ENCODE data around the gene FUT3. TPM values are rescaled to one million over a fixed set of nuclear protein-coding genes. Genes with fewer than 3 reads are reported as not detected.
"Not testable (repeated sequence)": the region's sequence is repeated elsewhere in the genome, so short reads cannot be mapped to it uniquely, and the experiment has no call there.

Gene FUT3
- total RNA-seq, 2 donors from 2014 or later = 1.3 TPM; not detected in 1

DNA sequence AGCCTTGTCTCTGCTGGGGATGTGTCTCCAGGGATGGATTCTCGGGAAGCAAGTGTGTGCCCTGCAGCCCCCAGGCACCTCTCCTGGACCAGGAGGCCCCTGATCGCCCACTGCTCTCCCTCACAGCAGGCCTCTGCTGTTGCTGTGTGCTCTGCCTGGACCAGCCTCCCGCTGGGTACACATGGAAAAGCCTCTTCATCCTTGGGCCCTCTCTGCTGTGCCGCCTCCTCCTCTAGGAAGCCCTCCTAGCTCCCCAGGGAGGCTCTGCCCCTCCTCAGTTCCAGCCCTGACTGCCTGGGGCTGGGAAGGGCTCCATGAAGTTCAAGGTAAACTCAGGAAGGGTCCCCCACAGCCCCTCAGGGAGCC is 40.3 kb upstream of the FUT3 start:
- Histone ChIP-seq H3K4me1 (ENCODE audit: control insufficient read depth, insufficient read depth, low read length) (no peaks in the 10 kb centered on the region), H3K36me3 (ENCODE audit: control insufficient read depth, insufficient read depth, low read length) (no peaks in the 10 kb centered on the region), H3K27ac (ENCODE audit: low read depth, low read length) (no peak overlapping the region), H3K9me3 (ENCODE audit: control insufficient read depth, low read length) (no peaks in the 10 kb centered on the region), H3K4me3 (ENCODE audit: low read length) (no peak overlapping the region), H3K9ac (ENCODE audit: extremely low read depth, low read length, poor library complexity, severe bottlenecking) (no peak overlapping the region), H3K27me3 (ENCODE audit: control insufficient read depth, insufficient read depth, low read length, poor library complexity, severe bottlenecking) (no peaks in the 10 kb centered on the region)
- Mint-ChIP-seq H3K4me1 (peaks cover 3% of the 10 kb centered on the region), H3K36me3 (ENCODE audit: low read depth) (peaks cover 3% of the 10 kb centered on the region), H3K4me3 (no peak overlapping the region), H3K27ac (no peak overlapping the region), H3K27me3 (ENCODE audit: insufficient read depth) (peaks cover 2% of the 10 kb centered on the region), H3K9me3 (no peaks in the 10 kb centered on the region)
- no peak for TF ChIP-seq CTCF (conservative IDR thresholded peaks at IDR 0.05)
- WGBS, 2 experiments (ENCODE audit: insufficient coverage in 1 of 2, insufficient read length in 1 of 2) = 83 to 90% methylated on average over 2 to 4 of the region's 4 CpGs
- no peak for DNase-seq

DNA sequence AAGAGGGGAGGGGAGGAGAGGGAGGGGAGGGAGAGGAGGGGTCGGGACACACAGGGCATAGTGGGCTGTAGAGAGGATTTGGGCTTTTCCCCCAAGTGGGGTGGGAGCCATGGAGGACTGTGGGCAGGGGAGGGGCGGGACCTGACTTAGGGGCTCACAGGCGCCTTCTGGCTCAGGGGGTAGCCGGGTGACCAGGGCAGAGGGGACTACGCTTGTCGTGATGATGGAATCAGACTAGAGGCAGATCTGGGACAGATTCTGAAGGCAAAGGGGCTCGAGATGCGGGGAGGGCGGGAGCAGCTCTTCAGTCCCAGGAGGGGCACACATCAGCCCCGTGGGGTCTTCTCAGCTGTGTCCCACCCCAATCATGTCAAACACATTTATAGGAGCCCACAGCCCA is 38.9 kb upstream of the FUT3 start:
- Histone ChIP-seq H3K4me1 (ENCODE audit: control insufficient read depth, insufficient read depth, low read length) (no peaks in the 10 kb centered on the region), H3K27ac (ENCODE audit: low read depth, low read length) (no peak overlapping the region), H3K9ac (ENCODE audit: extremely low read depth, low read length, poor library complexity, severe bottlenecking) (no peak overlapping the region), H3K4me3 (ENCODE audit: low read length) (no peak overlapping the region), H3K36me3 (ENCODE audit: control insufficient read depth, insufficient read depth, low read length) (no peaks in the 10 kb centered on the region), H3K27me3 (ENCODE audit: control insufficient read depth, insufficient read depth, low read length, poor library complexity, severe bottlenecking) (no peaks in the 10 kb centered on the region), H3K9me3 (ENCODE audit: control insufficient read depth, low read length) (no peaks in the 10 kb centered on the region)
- TF ChIP-seq CTCF (conservative IDR thresholded peaks at IDR 0.05) = no peak
- Mint-ChIP-seq H3K27ac (no peak overlapping the region), H3K4me1 (peaks cover 3% of the 10 kb centered on the region), H3K36me3 (ENCODE audit: low read depth) (no peaks in the 10 kb centered on the region), H3K4me3 (no peak overlapping the region), H3K9me3 (no peaks in the 10 kb centered on the region), H3K27me3 (ENCODE audit: insufficient read depth) (peaks cover 2% of the 10 kb centered on the region)
- DNase-seq = no peak
- WGBS, 2 experiments (ENCODE audit: insufficient coverage in 1 of 2, insufficient read length in 1 of 2) = 75 to 79% methylated on average over 9 to 10 of the region's 10 CpGs

- no peaks in the 10 kb centered on the region for H3K36me3 Mint-ChIP-seq (ENCODE audit: low read depth)
- TF ChIP-seq CTCF (conservative IDR thresholded peaks at IDR 0.05) = no peak
- Histone ChIP-seq H3K9me3 (ENCODE audit: control insufficient read depth, low read length) (no peaks in the 10 kb centered on the region), H3K36me3 (ENCODE audit: control insufficient read depth, insufficient read depth, low read length) (no peaks in the 10 kb centered on the region), H3K9ac (ENCODE audit: extremely low read depth, low read length, poor library complexity, severe bottlenecking) (no peak overlapping the region), H3K4me1 (ENCODE audit: control insufficient read depth, insufficient read depth, low read length) (no peaks in the 10 kb centered on the region), H3K27me3 (ENCODE audit: control insufficient read depth, insufficient read depth, low read length, poor library complexity, severe bottlenecking) (no peaks in the 10 kb centered on the region), H3K27ac (ENCODE audit: low read depth, low read length) (no peak overlapping the region), H3K4me3 (ENCODE audit: low read length) (no peak overlapping the region)
- no peak overlapping the region for H3K4me3 Mint-ChIP-seq
- H3K9me3 Mint-ChIP-seq = no peaks in the 10 kb centered on the region
- DNase-seq = no peak
- no peak overlapping the region for H3K27ac Mint-ChIP-seq
- H3K4me1 Mint-ChIP-seq = peaks cover 3% of the 10 kb centered on the region
- WGBS, 2 experiments (ENCODE audit: insufficient coverage in 1 of 2, insufficient read length in 1 of 2) = 88 to 92% methylated on average over 14 to 17 of the region's 17 CpGs
- peaks cover 2% of the 10 kb centered on the region for H3K27me3 Mint-ChIP-seq (ENCODE audit: insufficient read depth)
Observed at GRCh38 chr19:5889288-5889971, 38.2 kb upstream of the FUT3 start.

DNA sequence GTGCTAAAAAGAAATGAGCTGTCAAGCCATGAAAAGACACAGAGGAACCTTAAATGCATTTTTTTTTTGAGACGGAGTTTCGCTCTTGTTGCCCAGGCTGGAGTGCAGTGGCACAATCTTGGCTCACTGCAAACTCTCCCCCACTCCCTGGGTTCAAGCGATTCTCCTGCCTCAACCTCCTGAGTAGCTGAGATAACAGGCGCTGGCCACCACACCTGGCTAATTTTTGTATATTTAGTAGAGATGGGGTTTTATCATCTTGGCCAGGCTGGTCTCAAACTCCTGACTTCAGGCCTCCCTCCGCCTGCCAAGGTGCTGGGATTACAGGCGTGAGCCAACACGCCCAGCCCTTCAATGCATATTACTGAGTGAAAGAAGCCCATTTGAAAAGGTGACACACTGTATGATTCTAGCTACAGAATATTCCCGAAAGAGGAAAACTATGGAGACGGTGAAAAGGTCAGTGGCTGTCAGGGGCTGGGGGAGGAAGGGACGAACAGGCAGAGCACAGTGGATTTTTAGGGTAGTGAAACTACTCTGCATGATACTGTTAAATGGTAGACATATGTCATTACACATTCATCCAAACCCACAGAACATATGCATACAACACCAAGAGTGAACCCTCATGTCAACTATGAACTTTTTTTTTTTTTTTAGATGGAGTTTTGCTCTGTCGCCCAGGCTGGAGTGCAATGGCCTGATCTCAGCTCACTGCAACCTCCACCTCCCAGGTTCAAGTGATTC is 33.0 kb upstream of the FUT3 start:
- not testable (repeated sequence) for DNase-seq; H3K36me3 ChIP-seq (ENCODE audit: control insufficient read depth, insufficient read depth, low read length); H3K9ac ChIP-seq (ENCODE audit: extremely low read depth, low read length, poor library complexity, severe bottlenecking); H3K27me3 Mint-ChIP-seq (ENCODE audit: insufficient read depth); H3K27ac Mint-ChIP-seq; H3K9me3 ChIP-seq (ENCODE audit: control insufficient read depth, low read length); H3K4me3 Mint-ChIP-seq; H3K4me1 ChIP-seq (ENCODE audit: control insufficient read depth, insufficient read depth, low read length); H3K27me3 ChIP-seq (ENCODE audit: control insufficient read depth, insufficient read depth, low read length, poor library complexity, severe bottlenecking); H3K27ac ChIP-seq (ENCODE audit: low read depth, low read length); H3K9me3 Mint-ChIP-seq; H3K36me3 Mint-ChIP-seq (ENCODE audit: low read depth); H3K4me3 ChIP-seq (ENCODE audit: low read length); H3K4me1 Mint-ChIP-seq
- 79 to 86% methylated on average over 7 to 11 of the region's 11 CpGs for WGBS, 2 experiments (ENCODE audit: insufficient coverage in 1 of 2, insufficient read length in 1 of 2)

DNA sequence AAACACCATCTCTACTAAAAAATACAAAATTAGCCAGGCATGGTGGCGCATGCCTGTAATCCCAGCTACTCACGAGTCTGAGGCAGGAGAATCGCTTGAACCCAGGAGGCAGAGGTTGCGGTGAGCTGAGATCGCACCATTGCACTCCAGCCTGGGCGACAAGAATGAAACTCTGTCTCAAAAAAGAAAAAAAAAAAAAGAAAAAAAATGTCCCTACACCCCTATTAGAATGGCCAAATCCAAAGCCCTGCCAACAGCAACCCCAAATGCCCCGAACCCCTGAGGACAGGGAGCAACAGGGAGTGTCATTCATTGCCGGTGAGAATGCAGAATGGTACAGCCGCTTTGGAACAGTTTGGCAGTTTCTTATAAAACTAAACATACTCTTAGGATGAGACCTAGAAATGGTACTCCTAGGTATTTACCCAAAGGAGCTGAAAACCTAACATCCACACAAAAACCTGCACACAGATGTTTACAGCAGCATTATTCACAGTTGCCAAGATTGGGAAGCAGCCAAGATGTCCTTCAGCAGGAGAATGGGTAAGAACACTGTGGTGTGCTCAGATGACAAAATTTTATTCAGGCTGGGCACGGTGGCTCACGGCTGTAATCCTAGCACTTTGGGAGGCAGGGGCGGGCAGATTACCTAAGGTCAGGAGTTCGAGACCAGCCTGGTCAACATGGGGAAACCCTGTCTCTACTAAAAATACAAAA is 32.1 kb upstream of the FUT3 start:
- not testable (repeated sequence) for H3K4me3 Mint-ChIP-seq; H3K36me3 Mint-ChIP-seq (ENCODE audit: low read depth)
- WGBS, 2 experiments (ENCODE audit: insufficient coverage in 1 of 2, insufficient read length in 1 of 2) = 91 to 94% methylated on average over 5 to 11 of the region's 13 CpGs

More for the DNA sequence above, 32.1 kb upstream of the FUT3 start:
- not testable (repeated sequence) for H3K9me3 ChIP-seq (ENCODE audit: control insufficient read depth, low read length); H3K36me3 ChIP-seq (ENCODE audit: control insufficient read depth, insufficient read depth, low read length); H3K9ac ChIP-seq (ENCODE audit: extremely low read depth, low read length, poor library complexity, severe bottlenecking); H3K4me1 ChIP-seq (ENCODE audit: control insufficient read depth, insufficient read depth, low read length); H3K27ac ChIP-seq (ENCODE audit: low read depth, low read length); H3K4me1 Mint-ChIP-seq; DNase-seq; H3K9me3 Mint-ChIP-seq; H3K27ac Mint-ChIP-seq; H3K27me3 ChIP-seq (ENCODE audit: control insufficient read depth, insufficient read depth, low read length, poor library complexity, severe bottlenecking); H3K4me3 ChIP-seq (ENCODE audit: low read length); H3K27me3 Mint-ChIP-seq (ENCODE audit: insufficient read depth)
